WERI-Rb-1 (cell line): ENCODE results near the gene SIGLEC8.
"Not testable (repeated sequence)": the region's sequence is repeated elsewhere in the genome, so short reads cannot be mapped to it uniquely, and the experiment has no call there.

Source experiments
- DNase-seq: peaks from one replicate; pipeline ENCODE4 v3.0.0-alpha.2; 2020
- H3K27ac ChIP-seq: fragments of 250-450 bp; sonication (Bioruptor Pico); 2 replicates; pipeline ENCODE4 v1.5.1; 2020; ENCODE audit warnings: mild to moderate bottlenecking, moderate library complexity
- H3K27me3 ChIP-seq: fragments of 250-450 bp; sonication (Bioruptor Pico); 2 replicates; pipeline ENCODE4 v1.5.1; 2021; ENCODE audit warnings: mild to moderate bottlenecking, low read depth, moderate library complexity; ENCODE audit not compliant: insufficient read depth, severe bottlenecking
- H3K36me3 ChIP-seq: fragments of 250-450 bp; sonication (Bioruptor Pico); 2 replicates; pipeline ENCODE4 v1.5.1; 2020; ENCODE audit warnings: mild to moderate bottlenecking, moderate library complexity
- H3K4me3 ChIP-seq: 2 replicates; pipeline ENCODE4 v1.5.1; 2011; ENCODE audit warnings: low read depth, mild to moderate bottlenecking, control low read depth, low read length
- H3K9me3 ChIP-seq: fragments of 250-450 bp; sonication (Bioruptor Pico); 2 replicates; pipeline ENCODE4 v1.5.1; 2021; ENCODE audit warnings: mild to moderate bottlenecking, moderate library complexity; ENCODE audit not compliant: severe bottlenecking
- TF ChIP-seq, protein P1 (sequence below): IDR thresholded peaks from 2 replicates; pipeline ENCODE4 v1.5.1; 2011; ENCODE audit warnings: low read depth, mild to moderate bottlenecking, control low read depth, inconsistent platforms, low read length

The SIGLEC8 gene

DNA sequence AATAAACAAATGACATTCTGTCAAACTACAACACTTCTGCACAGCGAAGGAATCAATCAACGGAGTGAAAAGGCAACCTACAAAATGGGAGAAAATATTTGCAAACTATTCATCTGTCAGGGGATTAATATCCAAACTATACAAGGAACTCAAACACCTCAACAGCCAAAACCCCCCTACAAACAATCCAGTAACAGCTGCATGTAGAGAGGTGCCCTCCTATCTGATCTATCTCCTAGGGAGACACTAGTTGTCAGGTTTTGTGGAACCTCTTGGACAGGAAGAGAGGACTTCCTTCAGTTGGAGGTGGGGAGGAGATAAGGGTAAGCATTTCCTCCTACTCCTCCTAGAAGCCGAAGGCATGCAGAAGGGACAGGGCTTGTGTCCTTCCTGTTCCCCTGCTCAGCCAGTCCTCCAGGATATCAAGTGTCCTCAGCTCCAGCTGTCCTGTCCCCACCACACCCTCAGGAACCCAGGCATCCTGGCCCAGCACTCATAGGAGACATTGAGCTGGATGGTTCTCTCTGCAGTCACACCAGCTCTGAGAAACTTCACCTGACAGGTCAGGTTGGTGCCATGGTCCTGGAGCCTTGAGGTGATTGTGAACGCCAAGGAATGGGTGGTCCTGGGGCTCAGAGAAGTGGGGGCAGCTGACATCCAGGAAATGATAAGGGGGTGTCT is 9.8 kb upstream of the SIGLEC8 start:
- Histone ChIP-seq H3K27me3 (peaks cover 82% of the 10 kb centered on the region), H3K4me3 (no peak overlapping the region), H3K9me3 (no peaks in the 10 kb centered on the region), H3K36me3 (no peaks in the 10 kb centered on the region), H3K27ac (no peak overlapping the region)
- TF ChIP-seq, protein P1, sequence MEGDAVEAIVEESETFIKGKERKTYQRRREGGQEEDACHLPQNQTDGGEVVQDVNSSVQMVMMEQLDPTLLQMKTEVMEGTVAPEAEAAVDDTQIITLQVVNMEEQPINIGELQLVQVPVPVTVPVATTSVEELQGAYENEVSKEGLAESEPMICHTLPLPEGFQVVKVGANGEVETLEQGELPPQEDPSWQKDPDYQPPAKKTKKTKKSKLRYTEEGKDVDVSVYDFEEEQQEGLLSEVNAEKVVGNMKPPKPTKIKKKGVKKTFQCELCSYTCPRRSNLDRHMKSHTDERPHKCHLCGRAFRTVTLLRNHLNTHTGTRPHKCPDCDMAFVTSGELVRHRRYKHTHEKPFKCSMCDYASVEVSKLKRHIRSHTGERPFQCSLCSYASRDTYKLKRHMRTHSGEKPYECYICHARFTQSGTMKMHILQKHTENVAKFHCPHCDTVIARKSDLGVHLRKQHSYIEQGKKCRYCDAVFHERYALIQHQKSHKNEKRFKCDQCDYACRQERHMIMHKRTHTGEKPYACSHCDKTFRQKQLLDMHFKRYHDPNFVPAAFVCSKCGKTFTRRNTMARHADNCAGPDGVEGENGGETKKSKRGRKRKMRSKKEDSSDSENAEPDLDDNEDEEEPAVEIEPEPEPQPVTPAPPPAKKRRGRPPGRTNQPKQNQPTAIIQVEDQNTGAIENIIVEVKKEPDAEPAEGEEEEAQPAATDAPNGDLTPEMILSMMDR, result no peak
- DNase-seq, result no peak

DNA sequence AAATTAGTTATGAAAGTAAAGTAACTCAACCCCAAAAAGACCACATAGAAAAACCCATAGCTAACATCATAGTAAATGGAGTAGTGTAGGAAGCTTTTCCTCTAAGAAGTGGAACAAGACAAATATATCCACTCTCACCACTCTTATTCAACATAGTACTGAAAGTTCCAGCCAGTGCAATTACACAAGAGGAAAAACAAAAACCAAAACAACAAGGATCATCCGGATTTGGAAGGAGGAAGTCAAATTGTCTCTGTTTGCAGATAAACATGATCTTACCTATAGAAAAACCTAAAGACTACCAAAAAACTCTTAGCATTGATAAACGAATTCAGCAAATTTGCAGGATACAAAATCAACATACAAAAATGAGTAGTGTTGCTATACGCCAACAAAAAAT is 8.5 kb upstream of the SIGLEC8 start:
- no peaks in the 10 kb centered on the region for H3K9me3 ChIP-seq
- no peak overlapping the region for H3K4me3 ChIP-seq
- TF ChIP-seq, protein P1, result no peak
- H3K27me3 ChIP-seq, result peaks cover 85% of the 10 kb centered on the region
- H3K36me3 ChIP-seq, result no peaks in the 10 kb centered on the region
- H3K27ac ChIP-seq, result no peak overlapping the region
- DNase-seq, result no peak

DNA sequence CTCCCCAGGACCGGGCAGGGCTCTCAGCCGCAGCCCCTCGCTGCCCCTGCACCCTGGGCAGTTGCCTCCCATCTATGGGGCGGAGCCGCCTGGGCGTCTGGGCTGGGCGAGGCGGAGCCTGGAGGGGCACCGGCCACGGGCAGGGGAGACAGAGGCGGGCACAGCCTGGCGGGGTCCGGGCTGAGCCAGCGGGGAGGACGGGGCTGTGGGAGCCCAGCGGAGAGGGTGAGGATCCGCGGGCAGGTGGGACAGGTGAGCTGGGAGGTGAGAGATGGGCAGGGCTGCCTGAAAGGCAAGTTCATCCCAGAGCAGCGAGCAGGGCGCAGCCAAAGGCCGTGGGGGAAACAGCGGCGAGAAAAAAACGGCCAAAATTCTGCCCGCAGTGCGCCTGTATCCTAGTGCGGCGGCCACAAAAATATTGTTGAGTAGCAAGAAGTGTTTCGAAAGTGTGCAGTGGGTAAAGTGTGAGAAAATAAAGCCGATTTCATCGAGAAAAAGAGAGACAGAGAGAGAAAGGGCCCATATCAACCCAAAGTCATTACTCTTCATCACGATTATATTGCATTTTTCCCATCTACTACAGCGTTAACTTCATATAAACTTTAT is 5.8 kb upstream of the SIGLEC8 start:
- not testable (repeated sequence) for H3K4me3 ChIP-seq, DNase-seq, H3K27ac ChIP-seq, H3K9me3 ChIP-seq, H3K36me3 ChIP-seq
- H3K27me3 ChIP-seq, result peaks cover 85% of the 10 kb centered on the region

DNA sequence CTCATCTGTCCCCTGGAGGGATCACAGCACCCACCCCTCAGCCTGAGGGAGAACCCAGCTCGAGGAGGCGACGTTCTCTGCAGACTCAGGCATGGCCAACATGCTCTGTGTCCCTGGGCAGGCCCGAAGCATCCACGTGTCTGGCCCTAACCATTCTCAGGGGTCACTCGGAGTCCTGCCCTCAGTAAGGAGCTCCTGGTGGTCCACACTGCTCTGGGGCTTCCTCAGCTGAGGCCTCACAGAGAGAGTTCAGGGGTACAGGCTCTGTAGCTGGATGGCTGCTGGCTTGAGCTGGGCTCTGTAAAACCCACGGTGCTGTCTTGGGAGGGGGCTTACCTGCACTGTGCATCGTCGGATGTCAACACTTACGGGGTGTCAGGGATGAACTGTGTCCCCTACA is 4.4 kb upstream of the SIGLEC8 start:
- H3K27me3 ChIP-seq, result peaks cover 85% of the 10 kb centered on the region
- H3K27ac ChIP-seq, result no peak overlapping the region
- no peaks in the 10 kb centered on the region for H3K36me3 ChIP-seq
- TF ChIP-seq, protein P1, result no peak
- H3K9me3 ChIP-seq, result peaks cover 6% of the 10 kb centered on the region
- no peak for DNase-seq
- H3K4me3 ChIP-seq, result no peak overlapping the region

DNA sequence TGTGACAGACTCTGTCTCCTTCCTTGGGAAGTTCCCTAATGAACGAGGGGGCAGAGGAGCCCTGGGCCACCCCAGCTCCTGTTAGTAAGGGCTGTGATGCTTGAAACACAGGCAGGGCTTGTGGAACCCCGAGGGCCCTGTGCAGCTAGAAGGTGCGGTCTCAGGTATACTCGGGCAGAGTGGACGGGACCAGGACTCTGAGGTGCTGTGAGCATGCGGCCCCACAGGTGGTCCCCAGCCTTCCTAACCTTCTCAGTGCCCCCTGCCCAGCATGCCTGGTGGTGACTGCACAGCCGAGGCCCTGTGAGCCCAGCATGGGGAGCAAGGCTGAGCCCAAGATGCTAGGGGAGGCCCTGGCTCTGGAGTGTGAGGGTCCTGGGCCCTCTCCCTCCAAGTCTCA is 4.0 kb upstream of the SIGLEC8 start:
- TF ChIP-seq, protein P1, result no peak
- no peak for DNase-seq
- peaks cover 85% of the 10 kb centered on the region for H3K27me3 ChIP-seq
- no peak overlapping the region for H3K4me3 ChIP-seq
- H3K36me3 ChIP-seq, result no peaks in the 10 kb centered on the region
- no peak overlapping the region for H3K27ac ChIP-seq
- H3K9me3 ChIP-seq, result peaks cover 6% of the 10 kb centered on the region

DNA sequence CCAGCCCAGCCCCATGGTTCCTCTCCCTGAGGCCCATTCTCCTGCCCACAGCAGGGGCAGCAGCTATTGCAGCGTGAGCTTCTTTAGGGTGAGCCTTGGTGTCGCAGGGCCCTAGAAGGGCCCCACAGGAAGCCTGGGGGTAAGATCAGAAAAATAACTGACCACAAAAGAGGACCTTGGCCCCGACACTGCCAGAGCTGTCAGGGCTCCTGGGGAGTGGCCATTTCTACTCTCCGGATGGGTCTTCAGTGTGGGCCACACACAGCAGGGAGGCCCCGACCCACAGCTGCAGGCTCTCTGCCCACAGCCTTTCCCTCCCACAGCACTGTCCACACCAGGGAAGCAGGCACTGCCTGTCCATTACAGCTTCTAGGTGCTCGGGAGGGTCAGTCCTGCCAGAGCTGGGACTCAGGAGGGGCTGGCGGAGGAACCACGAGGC is 3.5 kb upstream of the SIGLEC8 start:
- H3K27me3 ChIP-seq, result peaks cover 85% of the 10 kb centered on the region
- TF ChIP-seq, protein P1, result no peak
- no peak overlapping the region for H3K27ac ChIP-seq
- H3K36me3 ChIP-seq, result no peaks in the 10 kb centered on the region
- H3K9me3 ChIP-seq, result peaks cover 6% of the 10 kb centered on the region
- no peak for DNase-seq
- no peak overlapping the region for H3K4me3 ChIP-seq
